HCT116 (cell line): ENCODE measurements around the gene EARS2. TPM values are rescaled to one million over a fixed set of nuclear protein-coding genes. Genes with fewer than 3 reads are reported as not detected.

Experiments used
- ATAC-seq: fragments of 200-7000 bp; cut with Tn5 transposase; 2 replicates; pipeline ENCODE4 v1.9.1; 2020; ENCODE audit warnings: mild to moderate bottlenecking, moderate library complexity
- BruUV-seq: library from RNA; stranded (reverse); fragments of 400-500 nt; replicated peaks from 2 replicates; lab custom pipeline; 2021; lab: Mats Ljungman, UMichigan
- CTCF ChIA-PET: fragments of 300-600 bp; sonication (Branson Sonifier 250); formaldehyde crosslinking; loops from one replicate; lab custom pipeline; 2021; ENCODE audit warnings: antibody characterized with exemption; lab: Charles Lee
- POLR2A ChIA-PET: fragments of 300-600, 350-600 bp; sonication (Branson Sonifier 250); formaldehyde crosslinking; loops from one replicate; lab custom pipeline; 2021; ENCODE audit warnings: antibody characterized with exemption; lab: Charles Lee
- RAD21 ChIA-PET, 2 experiments: fragments of 300-600 bp; sonication (Branson Sonifier 250); formaldehyde crosslinking; loops; one replicate each; lab custom pipeline; 2023; ENCODE audit warnings: low total read pairs in 2 of 2; ENCODE audit not compliant: uncharacterized antibody in 2 of 2, unreplicated experiment in 2 of 2, low non-redundant PET in 1 of 2; lab: Charles Lee
- DNase-seq: peaks from one replicate; pipeline ENCODE4 v3.0.0-alpha.2; 2010; ENCODE audit warnings: low read depth, low spot score
- H2AFZ ChIP-seq: fragments of 200-600 bp; shearing (Covaris generic), sonication (generic); 2 replicates; pipeline ENCODE4 v1.6.1; 2017; ENCODE audit warnings: low read depth, mixed run types, mixed read lengths, antibody characterized with exemption, low read length; ENCODE audit not compliant: poor library complexity, severe bottlenecking
- H3K27ac ChIP-seq: 2 replicates; pipeline ENCODE4 v1.5.1; 2012; ENCODE audit warnings: low read depth, low read length
- H3K27me3 ChIP-seq: fragments of 200-600 bp; sonication (generic); 2 replicates; pipeline ENCODE4 v1.6.1; 2016; ENCODE audit warnings: mixed run types, low read length, mixed read lengths; ENCODE audit not compliant: insufficient read depth
- H3K36me3 ChIP-seq, 2 experiments: fragments of 200-500 bp in 1 of 2; fragments of 200-600 bp in 1 of 2; sonication (Bioruptor generic) in 1 of 2; sonication (generic) in 1 of 2; 2 replicates each; pipeline versions ENCODE4 v1.5.1 to v1.6.1; 2014 to 2016; ENCODE audit warnings: low read length in 2 of 2, inconsistent platforms in 1 of 2, mixed read lengths in 1 of 2, mixed run types in 1 of 2; ENCODE audit not compliant: insufficient read depth in 2 of 2, control insufficient read depth in 1 of 2
- H3K4me1 ChIP-seq, 2 experiments: fragments of 200-600 bp in 1 of 2; sonication (generic) in 1 of 2; 2 replicates each; pipeline versions ENCODE4 v1.5.1 to v1.6.1; 2012 to 2017; ENCODE audit warnings: low read length in 2 of 2, inconsistent platforms in 1 of 2, mild to moderate bottlenecking in 1 of 2, mixed read lengths in 1 of 2, mixed run types in 1 of 2, moderate library complexity in 1 of 2; ENCODE audit not compliant: insufficient read depth in 2 of 2, control insufficient read depth in 1 of 2
- H3K4me2 ChIP-seq: fragments of 200-600 bp; sonication (generic); 2 replicates; pipeline ENCODE4 v1.6.1; 2017; ENCODE audit warnings: mixed run types, low read length, mixed read lengths
- H3K4me3 ChIP-seq, 2 experiments: fragments of 200-600 bp in 1 of 2; sonication (generic) in 1 of 2; replicated peaks in 1 of 2; 2 replicates each; pipeline ENCODE4 v1.5.1; 2011 to 2016; ENCODE audit warnings: low read length in 2 of 2, control low read depth in 1 of 2, low read depth in 1 of 2, mild to moderate bottlenecking in 1 of 2, mixed read lengths in 1 of 2, mixed run types in 1 of 2
- H3K79me2 ChIP-seq: fragments of 200-600 bp; sonication (generic); 2 replicates; pipeline ENCODE4 v1.6.1; 2017; ENCODE audit warnings: mild to moderate bottlenecking, mixed run types, low read length, moderate library complexity, mixed read lengths; ENCODE audit not compliant: insufficient read depth
- H3K9ac ChIP-seq: fragments of 200-600 bp; sonication (generic); 2 replicates; pipeline ENCODE4 v1.6.1; 2016; ENCODE audit warnings: low read length, mixed read lengths
- H3K9me2 ChIP-seq: fragments of 200-600 bp; sonication (generic), shearing (Covaris generic); 2 replicates; pipeline ENCODE4 v1.6.1; 2017; ENCODE audit warnings: mixed run types, mild to moderate bottlenecking, moderate library complexity; ENCODE audit not compliant: insufficient read depth
- H3K9me3 ChIP-seq, 2 experiments: fragments of 200-500 bp in 1 of 2; fragments of 200-600 bp in 1 of 2; sonication (Bioruptor generic) in 1 of 2; sonication (generic) in 1 of 2; 2 replicates each; pipeline ENCODE4 v1.6.1; 2014 to 2017; ENCODE audit warnings: low read length in 2 of 2, mixed read lengths in 2 of 2, inconsistent platforms in 1 of 2, low read depth in 1 of 2, mild to moderate bottlenecking in 1 of 2, mixed run types in 1 of 2, moderate library complexity in 1 of 2; ENCODE audit not compliant: control insufficient read depth in 1 of 2, insufficient read depth in 1 of 2
- H4K20me1 ChIP-seq: fragments of 200-600 bp; sonication (generic), shearing (Covaris generic); 2 replicates; pipeline ENCODE4 v1.6.1; 2017; ENCODE audit warnings: mixed run types, mild to moderate bottlenecking, moderate library complexity; ENCODE audit not compliant: insufficient read depth
- CBX3 ChIP-seq: IDR thresholded peaks from 2 replicates; pipeline ENCODE4 v1.6.1; 2012; ENCODE audit warnings: low read depth
- EZH2phosphoT487 ChIP-seq: fragments of 200-600 bp; IDR thresholded peaks from 2 replicates; pipeline ENCODE4 v1.6.1; 2018; ENCODE audit warnings: antibody characterized with exemption, borderline replicate concordance
- FOSL1 ChIP-seq: IDR thresholded peaks from 2 replicates; pipeline ENCODE4 v1.6.1; 2012; ENCODE audit warnings: low read depth
- JUND ChIP-seq: IDR thresholded peaks from 2 replicates; pipeline ENCODE4 v1.6.1; 2012
- RAD21 ChIP-seq: IDR thresholded peaks from 2 replicates; pipeline ENCODE4 v1.6.1; 2012; ENCODE audit warnings: low read depth, mild to moderate bottlenecking
- SIN3A ChIP-seq: IDR thresholded peaks from 2 replicates; pipeline ENCODE4 v1.6.1; 2012; ENCODE audit warnings: low read depth
- TCF7L2 ChIP-seq: IDR thresholded peaks from 2 replicates; pipeline ENCODE4 v1.7.0; 2011; ENCODE audit warnings: borderline replicate concordance, inconsistent platforms; ENCODE audit not compliant: insufficient read depth, insufficient read length; ENCODE audit errors: extremely low read depth
- intact Hi-C: fragments of 100-400 bp; cut with micrococcal nuclease; formaldehyde crosslinking; loops from 2 replicates; pipeline ENCODE4 v1.10.0; 2022
- total RNA-seq: library from RNA; stranded (reverse); gene quantifications from one replicate; pipeline ENCODE4 v1.2.1, GENCODE V29; 2021; ENCODE audit not compliant: unreplicated experiment
- TF ChIP-seq, protein P1 (sequence below): IDR thresholded peaks from 2 replicates; pipeline ENCODE4 v1.6.1; 2011; ENCODE audit warnings: mild to moderate bottlenecking, low read length, moderate library complexity; ENCODE audit not compliant: insufficient replicate concordance; ENCODE audit errors: extremely low read depth
- TF ChIP-seq, protein P2 (sequence below), 3 experiments: fragments of 200-600 bp in 1 of 3; sonication (generic) in 1 of 3; IDR thresholded peaks in 2 of 3; conservative IDR thresholded peaks in 1 of 3; 2 replicates each; pipeline ENCODE4 v1.5.1; 2012 to 2017; ENCODE audit warnings: low read depth in 2 of 3, low read length in 2 of 3, antibody characterized with exemption in 1 of 3, borderline replicate concordance in 1 of 3, control low read depth in 1 of 3, mild to moderate bottlenecking in 1 of 3, mixed read lengths in 1 of 3, mixed run types in 1 of 3, moderate library complexity in 1 of 3; ENCODE audit not compliant: insufficient read depth in 1 of 3
- TF ChIP-seq, protein P3 (sequence below): IDR thresholded peaks from 2 replicates; pipeline ENCODE4 v1.6.1; 2012
- TF ChIP-seq, protein P4 (sequence below): IDR thresholded peaks from 2 replicates; pipeline ENCODE4 v1.6.1; 2012; ENCODE audit warnings: low read depth

Gene EARS2
- total RNA-seq, 1 experiment from 2014 or later = 35.6 TPM

DNA sequence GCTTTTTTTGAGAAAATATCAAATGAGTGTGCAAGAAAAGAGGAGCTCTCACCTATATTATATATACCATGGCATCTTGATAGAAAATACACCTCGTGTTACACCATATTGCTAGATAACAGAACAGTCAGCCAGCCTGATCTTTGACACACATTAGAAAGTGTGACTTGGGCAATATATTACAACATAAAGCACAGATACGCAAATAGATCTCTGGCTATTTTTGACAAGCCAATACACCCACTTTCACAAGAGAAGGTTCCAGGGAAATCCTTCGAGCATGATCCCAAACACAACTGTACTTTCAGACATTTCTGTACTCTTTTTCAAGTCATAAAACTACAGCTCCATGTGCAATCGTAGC is 56.3 kb downstream of the EARS2 start:
- Histone ChIP-seq H3K27ac (no peak overlapping the region), H3K27me3 (no peaks in the 10 kb centered on the region), H2AFZ (no peak overlapping the region), H3K9me3 (no peaks in the 10 kb centered on the region), H3K4me3 (no peak overlapping the region), H3K79me2 (peaks cover 95% of the 10 kb centered on the region), H3K36me3 (peaks cover 0 to 7% of the 10 kb centered on the region in 2 experiments; a peak in 1 of 4 replicates), H3K4me2 (no peak overlapping the region), H3K9ac (no peak overlapping the region), H4K20me1 (peaks cover 43% of the 10 kb centered on the region), H3K4me1 (peaks cover 17 to 40% of the 10 kb centered on the region in 2 experiments), H3K9me2 (no peaks in the 10 kb centered on the region)
- TF ChIP-seq TCF7L2 (no peak), JUND (no peak), SIN3A (no peak), EZH2phosphoT487 (no peak)
- TF ChIP-seq, protein P1, sequence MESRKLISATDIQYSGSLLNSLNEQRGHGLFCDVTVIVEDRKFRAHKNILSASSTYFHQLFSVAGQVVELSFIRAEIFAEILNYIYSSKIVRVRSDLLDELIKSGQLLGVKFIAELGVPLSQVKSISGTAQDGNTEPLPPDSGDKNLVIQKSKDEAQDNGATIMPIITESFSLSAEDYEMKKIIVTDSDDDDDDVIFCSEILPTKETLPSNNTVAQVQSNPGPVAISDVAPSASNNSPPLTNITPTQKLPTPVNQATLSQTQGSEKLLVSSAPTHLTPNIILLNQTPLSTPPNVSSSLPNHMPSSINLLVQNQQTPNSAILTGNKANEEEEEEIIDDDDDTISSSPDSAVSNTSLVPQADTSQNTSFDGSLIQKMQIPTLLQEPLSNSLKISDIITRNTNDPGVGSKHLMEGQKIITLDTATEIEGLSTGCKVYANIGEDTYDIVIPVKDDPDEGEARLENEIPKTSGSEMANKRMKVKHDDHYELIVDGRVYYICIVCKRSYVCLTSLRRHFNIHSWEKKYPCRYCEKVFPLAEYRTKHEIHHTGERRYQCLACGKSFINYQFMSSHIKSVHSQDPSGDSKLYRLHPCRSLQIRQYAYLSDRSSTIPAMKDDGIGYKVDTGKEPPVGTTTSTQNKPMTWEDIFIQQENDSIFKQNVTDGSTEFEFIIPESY = no peak
- intact Hi-C loops = no loop called here
- DNase-seq (no peak), ATAC-seq (no peak)
- CTCF ChIA-PET = no interaction called here
- RAD21 ChIA-PET = no interaction called here
- BruUV-seq = no TSS peak
- POLR2A ChIA-PET = no interaction called here

DNA sequence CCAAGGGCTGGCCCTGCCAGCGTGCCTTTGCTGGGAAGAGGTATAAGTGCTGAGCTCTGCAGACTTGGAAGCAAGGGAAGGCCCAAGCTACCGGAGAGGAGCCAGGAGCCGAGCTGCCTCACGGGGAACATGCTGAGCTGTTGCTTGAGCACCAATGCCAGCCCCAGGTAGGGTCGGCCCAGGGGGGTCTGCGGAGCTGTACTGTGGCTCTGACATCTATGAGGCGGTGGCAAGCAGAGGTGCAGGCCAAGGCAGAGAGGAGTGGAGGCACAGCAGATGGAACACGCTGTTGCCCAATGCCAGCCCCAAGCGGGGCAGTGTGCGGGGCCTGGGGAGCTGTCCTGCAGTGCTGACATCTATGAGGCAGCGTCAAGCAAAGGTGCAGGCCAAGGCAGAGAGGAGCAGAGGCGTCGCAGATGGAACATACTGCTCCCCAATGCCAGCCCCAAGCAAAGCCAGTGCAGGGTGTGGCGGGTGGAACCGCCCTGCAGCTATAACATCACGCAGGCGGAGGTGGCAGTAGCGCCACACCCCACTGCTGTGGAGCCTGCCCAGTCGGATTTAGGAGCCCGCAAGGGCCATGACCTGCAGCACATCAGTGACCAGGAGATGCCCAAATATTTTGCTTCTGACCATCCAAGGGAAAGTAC is 56.8 kb downstream of the EARS2 start:
- intact Hi-C loops = no loop called here
- peaks cover 95% of the 10 kb centered on the region for H3K79me2 ChIP-seq
- no peak overlapping the region; the same call in 1 of the 2 replicates for H3K27ac ChIP-seq
- ATAC-seq (no peak), DNase-seq (no peak)
- no peaks in the 10 kb centered on the region for H3K9me2 ChIP-seq
- H3K4me2 ChIP-seq = no peak overlapping the region
- H3K9me3 ChIP-seq = no peaks in the 10 kb centered on the region
- H3K4me1 ChIP-seq = peaks cover 14 to 35% of the 10 kb centered on the region in 2 experiments
- POLR2A ChIA-PET = no interaction called here
- peaks cover 40% of the 10 kb centered on the region for H4K20me1 ChIP-seq
- RAD21 ChIA-PET = no interaction called here
- H3K9ac ChIP-seq = no peak overlapping the region
- H2AFZ ChIP-seq = no peak overlapping the region
- no TSS peak for BruUV-seq
- H3K4me3 ChIP-seq = no peak overlapping the region
- no peaks in the 10 kb centered on the region for H3K27me3 ChIP-seq
- peaks cover 0 to 7% of the 10 kb centered on the region in 2 experiments; a peak in 1 of 4 replicates for H3K36me3 ChIP-seq
- CTCF ChIA-PET = no interaction called here
- TF ChIP-seq CBX3 = no peak
- TF ChIP-seq, protein P2, sequence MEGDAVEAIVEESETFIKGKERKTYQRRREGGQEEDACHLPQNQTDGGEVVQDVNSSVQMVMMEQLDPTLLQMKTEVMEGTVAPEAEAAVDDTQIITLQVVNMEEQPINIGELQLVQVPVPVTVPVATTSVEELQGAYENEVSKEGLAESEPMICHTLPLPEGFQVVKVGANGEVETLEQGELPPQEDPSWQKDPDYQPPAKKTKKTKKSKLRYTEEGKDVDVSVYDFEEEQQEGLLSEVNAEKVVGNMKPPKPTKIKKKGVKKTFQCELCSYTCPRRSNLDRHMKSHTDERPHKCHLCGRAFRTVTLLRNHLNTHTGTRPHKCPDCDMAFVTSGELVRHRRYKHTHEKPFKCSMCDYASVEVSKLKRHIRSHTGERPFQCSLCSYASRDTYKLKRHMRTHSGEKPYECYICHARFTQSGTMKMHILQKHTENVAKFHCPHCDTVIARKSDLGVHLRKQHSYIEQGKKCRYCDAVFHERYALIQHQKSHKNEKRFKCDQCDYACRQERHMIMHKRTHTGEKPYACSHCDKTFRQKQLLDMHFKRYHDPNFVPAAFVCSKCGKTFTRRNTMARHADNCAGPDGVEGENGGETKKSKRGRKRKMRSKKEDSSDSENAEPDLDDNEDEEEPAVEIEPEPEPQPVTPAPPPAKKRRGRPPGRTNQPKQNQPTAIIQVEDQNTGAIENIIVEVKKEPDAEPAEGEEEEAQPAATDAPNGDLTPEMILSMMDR (IDR thresholded peaks at IDR 0.05 in 2 of 3, conservative IDR thresholded peaks at IDR 0.05 in 1 of 3; ENCODE audit: borderline replicate concordance in 1 of 3, insufficient read depth in 1 of 3, low read depth in 2 of 3, low read length in 2 of 3) = no peak
- no peak for TF ChIP-seq SIN3A
- no peak for TF ChIP-seq RAD21
- TF ChIP-seq EZH2phosphoT487 = no peak
- TF ChIP-seq, protein P3, sequence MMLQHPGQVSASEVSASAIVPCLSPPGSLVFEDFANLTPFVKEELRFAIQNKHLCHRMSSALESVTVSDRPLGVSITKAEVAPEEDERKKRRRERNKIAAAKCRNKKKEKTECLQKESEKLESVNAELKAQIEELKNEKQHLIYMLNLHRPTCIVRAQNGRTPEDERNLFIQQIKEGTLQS = no peak
- TF ChIP-seq, protein P4, sequence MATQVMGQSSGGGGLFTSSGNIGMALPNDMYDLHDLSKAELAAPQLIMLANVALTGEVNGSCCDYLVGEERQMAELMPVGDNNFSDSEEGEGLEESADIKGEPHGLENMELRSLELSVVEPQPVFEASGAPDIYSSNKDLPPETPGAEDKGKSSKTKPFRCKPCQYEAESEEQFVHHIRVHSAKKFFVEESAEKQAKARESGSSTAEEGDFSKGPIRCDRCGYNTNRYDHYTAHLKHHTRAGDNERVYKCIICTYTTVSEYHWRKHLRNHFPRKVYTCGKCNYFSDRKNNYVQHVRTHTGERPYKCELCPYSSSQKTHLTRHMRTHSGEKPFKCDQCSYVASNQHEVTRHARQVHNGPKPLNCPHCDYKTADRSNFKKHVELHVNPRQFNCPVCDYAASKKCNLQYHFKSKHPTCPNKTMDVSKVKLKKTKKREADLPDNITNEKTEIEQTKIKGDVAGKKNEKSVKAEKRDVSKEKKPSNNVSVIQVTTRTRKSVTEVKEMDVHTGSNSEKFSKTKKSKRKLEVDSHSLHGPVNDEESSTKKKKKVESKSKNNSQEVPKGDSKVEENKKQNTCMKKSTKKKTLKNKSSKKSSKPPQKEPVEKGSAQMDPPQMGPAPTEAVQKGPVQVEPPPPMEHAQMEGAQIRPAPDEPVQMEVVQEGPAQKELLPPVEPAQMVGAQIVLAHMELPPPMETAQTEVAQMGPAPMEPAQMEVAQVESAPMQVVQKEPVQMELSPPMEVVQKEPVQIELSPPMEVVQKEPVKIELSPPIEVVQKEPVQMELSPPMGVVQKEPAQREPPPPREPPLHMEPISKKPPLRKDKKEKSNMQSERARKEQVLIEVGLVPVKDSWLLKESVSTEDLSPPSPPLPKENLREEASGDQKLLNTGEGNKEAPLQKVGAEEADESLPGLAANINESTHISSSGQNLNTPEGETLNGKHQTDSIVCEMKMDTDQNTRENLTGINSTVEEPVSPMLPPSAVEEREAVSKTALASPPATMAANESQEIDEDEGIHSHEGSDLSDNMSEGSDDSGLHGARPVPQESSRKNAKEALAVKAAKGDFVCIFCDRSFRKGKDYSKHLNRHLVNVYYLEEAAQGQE = no peak
- no peak for TF ChIP-seq FOSL1
